Erythroblast (primary cell): ENCODE data around the gene NF2.

ENCODE experiments used
- DNase-seq, 2 experiments: peaks; one replicate each; lab custom pipeline; 2025; lab: John Stamatoyannopoulos, UW
- GATA1 ChIP-seq: IDR thresholded peaks from 2 replicates; pipeline ENCODE4 v1.6.1; 2011; ENCODE audit warnings: low read depth, mild to moderate bottlenecking, control low read depth, low read length, moderate library complexity
- POLR2A ChIP-seq: IDR thresholded peaks from 2 replicates; pipeline ENCODE4 v1.6.1; 2011; ENCODE audit warnings: mild to moderate bottlenecking, low read length

Gene NF2

GRCh38 chr22:29740216-29740615, 136.8 kb downstream of the NF2 start:
- TF ChIP-seq GATA1 (no peak), POLR2A (no peak)
- DNase-seq, result no peak

- TF ChIP-seq GATA1, result no peak
- TF ChIP-seq POLR2A, result no peak
- DNase-seq, result no peak
Observed at GRCh38 chr22:29741926-29742325, 138.5 kb downstream of the NF2 start.

DNA sequence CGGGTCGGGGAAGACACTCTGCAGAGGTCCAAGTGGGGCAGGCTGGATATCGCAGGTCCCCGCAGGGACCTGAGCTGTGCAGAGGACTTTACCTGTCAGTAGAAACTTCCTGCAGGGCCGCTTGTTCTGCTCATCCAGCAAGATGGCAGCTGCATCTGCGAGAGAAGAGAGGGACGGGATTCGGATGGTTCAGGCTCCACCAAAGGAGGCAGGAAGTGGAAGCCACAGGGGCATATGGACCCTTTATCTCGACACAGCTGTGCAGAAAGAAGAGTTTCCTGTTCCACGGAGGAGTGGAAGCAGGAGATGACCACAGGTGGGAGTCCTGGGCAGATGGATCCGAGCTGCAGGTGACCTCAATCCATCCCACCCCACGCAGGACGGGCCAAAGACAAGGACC, 138.9 kb downstream of the NF2 start:
- no peak for DNase-seq
- no peak for TF ChIP-seq GATA1
- TF ChIP-seq POLR2A, result no peak

DNA sequence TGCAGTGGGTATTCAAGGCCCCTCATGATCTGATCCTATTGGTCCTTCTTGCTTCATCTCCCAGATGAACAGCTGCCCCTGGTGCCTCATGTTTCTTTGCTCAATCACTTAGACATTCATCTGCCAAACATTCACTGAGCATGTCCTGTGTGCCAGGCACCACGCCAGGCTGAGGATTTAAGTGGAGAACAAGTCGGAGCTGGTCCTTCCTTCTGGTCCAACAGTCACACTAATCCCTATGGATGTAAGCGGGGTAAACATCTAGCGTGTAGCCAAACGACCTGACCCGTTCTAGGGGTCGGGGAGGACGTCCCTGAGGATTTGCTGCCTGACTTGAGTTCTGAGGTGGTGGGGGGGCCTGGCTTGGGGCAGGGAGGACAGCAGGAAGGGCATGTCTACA, 141.5 kb downstream of the NF2 start:
- no peak for DNase-seq
- no peak for TF ChIP-seq POLR2A
- no peak for TF ChIP-seq GATA1

- TF ChIP-seq GATA1 (no peak), POLR2A (no peak)
- no peak for DNase-seq
Observed at GRCh38 chr22:29747832-29748231, 144.4 kb downstream of the NF2 start.
